Colonic mucosa (tissue), 4 donors: ENCODE measurements around the gene ZNF674. TPM values are rescaled to one million over a fixed set of nuclear protein-coding genes. Genes with fewer than 3 reads are reported as not detected.

Source experiments
- DNase-seq: peaks from one replicate; pipeline ENCODE4 v3.0.0-alpha.2; 2020
- H3K27ac ChIP-seq: fragments of 200-600 bp; one replicate; pipeline ENCODE4 v1.8.0; 2021
- H3K27me3 ChIP-seq: fragments of 200-600 bp; one replicate; pipeline ENCODE4 v1.8.0; 2021
- H3K36me3 ChIP-seq: fragments of 200-600 bp; one replicate; pipeline ENCODE4 v1.8.0; 2021
- H3K4me1 ChIP-seq: fragments of 200-600 bp; one replicate; pipeline ENCODE4 v1.8.0; 2021; ENCODE audit warnings: mild to moderate bottlenecking
- H3K4me3 ChIP-seq: fragments of 200-600 bp; one replicate; pipeline ENCODE4 v1.8.0; 2021
- H3K9ac ChIP-seq, 2 donors: one replicate each; pipeline ENCODE4 v1.7.0; 2013; ENCODE audit warnings: control low read depth in 2 of 2, low read depth in 2 of 2, low read length in 2 of 2
- H3K9me3 ChIP-seq: fragments of 200-600 bp; one replicate; pipeline ENCODE4 v1.8.0; 2021
- CTCF ChIP-seq: fragments of 200-600 bp; IDR thresholded peaks from one replicate; pipeline ENCODE4 v1.8.0; 2022; ENCODE audit warnings: antibody characterized with exemption, mild to moderate bottlenecking
- intact Hi-C: fragments of 100-400 bp; cut with DNase I; formaldehyde crosslinking; loops from one replicate; pipeline ENCODE4 v1.14.1; 2022
- total RNA-seq, 2 donors: library from RNA; stranded (reverse); fragmentation: NEBNext Ultra II Directional in 1 of 2; extraction: Animal tissue kit (Norgen Biotek cat#: 25700) in 1 of 2; gene quantifications; one replicate each; pipeline ENCODE4 v1.2.1, GENCODE V29; 2021
- donor health status: healthy.
- donor health status: DM: no; HTN: no; CAD: no.
- donor health status: DM: no; HTN: no; CAD: no.

ZNF674 gene
- total RNA-seq, 2 donors from 2014 or later = 3.6 to 4.0 TPM

GRCh38 chrX:46567388-46567787, 22.2 kb upstream of the ZNF674 start:
- TF ChIP-seq CTCF = no peak
- Histone ChIP-seq H3K36me3 (no peaks in the 10 kb centered on the region), H3K9ac (no peak overlapping the region), H3K27ac (no peak overlapping the region), H3K27me3 (no peaks in the 10 kb centered on the region), H3K4me1 (no peaks in the 10 kb centered on the region), H3K9me3 (no peaks in the 10 kb centered on the region), H3K4me3 (no peak overlapping the region)
- intact Hi-C loops = no loop called here
- no peak for DNase-seq

- no peaks in the 10 kb centered on the region for H3K36me3 ChIP-seq
- H3K9ac ChIP-seq = no peak overlapping the region
- intact Hi-C loops = no loop called here
- TF ChIP-seq CTCF = no peak
- DNase-seq = peak; percentile 22
- H3K27me3 ChIP-seq = no peaks in the 10 kb centered on the region
- no peak overlapping the region for H3K27ac ChIP-seq
- no peaks in the 10 kb centered on the region for H3K9me3 ChIP-seq
- no peak overlapping the region for H3K4me3 ChIP-seq
- no peaks in the 10 kb centered on the region for H3K4me1 ChIP-seq
Measured at GRCh38 chrX:46561824-46562657, 16.8 kb upstream of the ZNF674 start.

DNA sequence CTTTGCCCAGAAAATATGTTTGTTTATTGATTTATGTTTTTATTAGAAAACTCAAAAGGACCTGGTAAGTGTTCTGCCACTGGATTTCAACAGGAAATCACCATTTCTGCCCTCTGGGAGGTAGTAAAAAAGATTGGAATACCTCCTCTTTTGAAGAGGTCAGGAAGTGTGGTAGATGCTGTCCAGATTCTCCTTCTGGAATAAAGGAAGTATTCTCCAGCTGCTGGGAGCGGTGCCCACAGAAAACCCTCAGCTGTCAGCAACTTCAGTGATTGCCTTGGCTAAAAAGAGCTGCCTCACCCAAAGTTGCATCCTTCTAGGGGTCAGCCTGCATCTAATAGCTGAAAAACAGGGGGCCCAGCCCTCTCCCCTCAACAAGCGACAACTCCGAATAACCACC, 13.8 kb upstream of the ZNF674 start:
- intact Hi-C loops = no loop called here
- Histone ChIP-seq H3K4me1 (no peaks in the 10 kb centered on the region), H3K4me3 (no peak overlapping the region), H3K36me3 (no peaks in the 10 kb centered on the region), H3K27me3 (no peaks in the 10 kb centered on the region), H3K9me3 (no peaks in the 10 kb centered on the region), H3K27ac (no peak overlapping the region), H3K9ac (no peak overlapping the region)
- DNase-seq = no peak
- TF ChIP-seq CTCF = no peak

GRCh38 chrX:46554942-46555341, 9.7 kb upstream of the ZNF674 start:
- TF ChIP-seq CTCF = no peak
- no peak for DNase-seq
- Histone ChIP-seq H3K27ac (no peak overlapping the region), H3K4me1 (no peaks in the 10 kb centered on the region), H3K9ac (no peak overlapping the region), H3K9me3 (no peaks in the 10 kb centered on the region), H3K36me3 (no peaks in the 10 kb centered on the region), H3K27me3 (no peaks in the 10 kb centered on the region), H3K4me3 (no peak overlapping the region)
- intact Hi-C loops = no loop called here

GRCh38 chrX:46553935-46554334, 8.7 kb upstream of the ZNF674 start:
- Histone ChIP-seq H3K27me3 (no peaks in the 10 kb centered on the region), H3K9ac (no peak overlapping the region), H3K4me3 (no peak overlapping the region), H3K9me3 (no peaks in the 10 kb centered on the region), H3K4me1 (no peaks in the 10 kb centered on the region), H3K36me3 (no peaks in the 10 kb centered on the region), H3K27ac (no peak overlapping the region)
- TF ChIP-seq CTCF = no peak
- intact Hi-C loops = no loop called here
- DNase-seq = no peak
